Lower leg skin (tissue), 3 donors: Measurements from ENCODE around the gene SYNGR4.

Experiments
- CTCF ChIP-seq, 3 donors: fragments of 450-650 bp; IDR thresholded peaks; one replicate each; pipeline ENCODE4 v1.5.1; 2016; ENCODE audit warnings: antibody characterized with exemption in 3 of 3, mild to moderate bottlenecking in 3 of 3, moderate library complexity in 2 of 3
- POLR2A ChIP-seq, 2 donors: fragments of 450-650 bp; IDR thresholded peaks; one replicate each; pipeline ENCODE4 v1.6.1; 2016 to 2017; ENCODE audit warnings: antibody characterized with exemption in 2 of 2, mild to moderate bottlenecking in 1 of 2, moderate library complexity in 1 of 2

DNA sequence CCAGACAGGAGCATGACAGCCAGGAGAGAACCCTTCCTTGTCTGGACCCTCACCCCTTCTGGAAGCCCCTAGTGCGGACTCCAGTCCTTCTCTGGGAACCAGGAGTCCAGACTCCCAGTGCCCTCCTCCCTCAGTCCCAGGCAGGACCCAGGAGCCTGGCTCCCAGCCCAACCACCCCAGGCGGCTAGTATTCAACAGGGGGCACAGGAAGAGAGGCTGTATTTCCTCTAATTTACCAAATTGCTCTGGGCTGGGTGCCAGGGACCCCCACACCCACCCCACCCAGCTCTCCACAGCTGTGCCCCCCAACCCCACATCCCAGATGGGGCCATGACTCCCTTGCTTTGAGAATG is 32.6 kb downstream of the SYNGR4 start:
- TF ChIP-seq CTCF (IDR thresholded peaks at IDR 0.05) (no peak), POLR2A (IDR thresholded peaks at IDR 0.05) (no peak)
